Astrocyte (in vitro differentiated cells and primary cell): ENCODE measurements around the gene KIAA1549. TPM values are rescaled to one million over a fixed set of nuclear protein-coding genes. Genes with fewer than 3 reads are reported as not detected.

Experiments used
- DNase-seq: peaks from one replicate; pipeline ENCODE4 v3.0.0-alpha.2; 2010; ENCODE audit warnings: low read depth
- FAIRE-seq: peaks from 2 replicates; lab custom pipeline; 2011; peaks lifted over from hg19 to GRCh38; lab: Jason Lieb, UNC
- H2AFZ ChIP-seq: 2 replicates; pipeline ENCODE4 v1.6.0; 2012; ENCODE audit warnings: low read depth, low read length, inconsistent platforms
- H3K27ac ChIP-seq: 2 replicates; pipeline ENCODE4 v1.5.1; 2011; ENCODE audit warnings: low read depth, low read length, inconsistent platforms
- H3K27me3 ChIP-seq: 2 replicates; pipeline ENCODE4 v1.6.0; 2011; ENCODE audit warnings: low read length, inconsistent platforms; ENCODE audit not compliant: insufficient read depth
- H3K36me3 ChIP-seq: 2 replicates; pipeline ENCODE4 v1.5.1; 2011; ENCODE audit warnings: low read length, inconsistent platforms; ENCODE audit not compliant: insufficient read depth
- H3K4me1 ChIP-seq: 2 replicates; pipeline ENCODE4 v1.5.1; 2011; ENCODE audit warnings: low read length, inconsistent platforms; ENCODE audit not compliant: insufficient read depth
- H3K4me2 ChIP-seq: 2 replicates; pipeline ENCODE4 v1.6.0; 2012; ENCODE audit warnings: low read length, inconsistent platforms
- H3K4me3 ChIP-seq: 2 replicates; pipeline ENCODE4 v1.5.1; 2011; ENCODE audit warnings: low read depth, mild to moderate bottlenecking, low read length, inconsistent platforms; ENCODE audit not compliant: insufficient read depth
- H3K79me2 ChIP-seq: 2 replicates; pipeline ENCODE4 v1.6.0; 2012; ENCODE audit warnings: mild to moderate bottlenecking, low read length, inconsistent platforms; ENCODE audit not compliant: insufficient read depth
- H3K9ac ChIP-seq: 2 replicates; pipeline ENCODE4 v1.6.0; 2012; ENCODE audit warnings: mild to moderate bottlenecking, low read length, inconsistent platforms
- H3K9me3 ChIP-seq: 2 replicates; pipeline ENCODE4 v1.5.1; 2012; ENCODE audit warnings: low read depth, mild to moderate bottlenecking, low read length, inconsistent platforms; ENCODE audit not compliant: insufficient read depth
- H4K20me1 ChIP-seq: 2 replicates; pipeline ENCODE4 v1.6.0; 2012; ENCODE audit warnings: low read length, inconsistent platforms; ENCODE audit not compliant: insufficient read depth
- H3K27ac Mint-ChIP-seq: one replicate; pipeline ENCODE4 v1.8.0; 2021; ENCODE audit warnings: mild to moderate bottlenecking, mixed read lengths; ENCODE audit not compliant: unreplicated experiment
- H3K27me3 Mint-ChIP-seq: one replicate; pipeline ENCODE4 v1.8.0; 2021; ENCODE audit warnings: low read depth, mixed read lengths; ENCODE audit not compliant: unreplicated experiment
- H3K36me3 Mint-ChIP-seq: one replicate; pipeline ENCODE4 v1.8.0; 2021; ENCODE audit warnings: low read depth, mixed read lengths; ENCODE audit not compliant: unreplicated experiment
- H3K4me1 Mint-ChIP-seq: one replicate; pipeline ENCODE4 v1.8.0; 2021; ENCODE audit warnings: low read depth, mixed read lengths; ENCODE audit not compliant: unreplicated experiment
- H3K4me3 Mint-ChIP-seq: one replicate; pipeline ENCODE4 v1.8.0; 2021; ENCODE audit warnings: mild to moderate bottlenecking, moderate library complexity, mixed read lengths; ENCODE audit not compliant: unreplicated experiment
- H3K9me3 Mint-ChIP-seq: one replicate; pipeline ENCODE4 v1.8.0; 2021; ENCODE audit warnings: mild to moderate bottlenecking, mixed read lengths; ENCODE audit not compliant: unreplicated experiment
- EZH2 ChIP-seq: IDR thresholded peaks from 2 replicates; pipeline ENCODE4 v1.6.1; 2012; ENCODE audit warnings: mild to moderate bottlenecking, low read length, inconsistent platforms; ENCODE audit not compliant: insufficient read depth
- total RNA-seq: library from RNA; stranded (reverse); gene quantifications from 2 replicates; pipeline ENCODE4 v1.2.1, GENCODE V29; 2021
- TF ChIP-seq, protein P1 (sequence below): IDR thresholded peaks from 2 replicates; pipeline ENCODE4 v1.5.1; 2011; ENCODE audit warnings: low read depth, mild to moderate bottlenecking, inconsistent platforms, low read length, moderate library complexity; ENCODE audit not compliant: insufficient read depth

Gene KIAA1549
- total RNA-seq, 1 donor from 2014 or later, result 10.3 TPM

DNA sequence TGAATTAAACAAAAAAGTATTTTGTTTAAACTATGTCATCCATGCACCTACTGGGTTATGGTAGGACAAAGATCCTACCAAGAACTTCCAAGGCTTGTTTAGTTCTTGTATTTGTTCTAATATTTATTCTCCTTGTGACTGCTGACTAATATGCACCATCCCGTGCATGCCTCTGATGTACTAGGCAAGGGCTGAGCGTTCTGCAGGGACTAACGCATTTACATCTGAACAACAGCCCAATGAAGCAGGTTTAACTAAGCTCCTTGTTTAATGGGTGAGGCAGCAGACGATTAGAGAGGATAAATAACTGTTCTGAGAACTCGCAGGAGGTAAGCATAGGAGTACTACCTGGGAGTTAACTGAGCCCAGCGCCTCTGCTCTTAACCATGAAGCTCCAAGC is 64.9 kb downstream of the KIAA1549 start:
- Mint-ChIP-seq H3K27ac (no peak overlapping the region), H3K9me3 (peaks cover 8% of the 10 kb centered on the region), H3K36me3 (peaks cover 28% of the 10 kb centered on the region)

DNA sequence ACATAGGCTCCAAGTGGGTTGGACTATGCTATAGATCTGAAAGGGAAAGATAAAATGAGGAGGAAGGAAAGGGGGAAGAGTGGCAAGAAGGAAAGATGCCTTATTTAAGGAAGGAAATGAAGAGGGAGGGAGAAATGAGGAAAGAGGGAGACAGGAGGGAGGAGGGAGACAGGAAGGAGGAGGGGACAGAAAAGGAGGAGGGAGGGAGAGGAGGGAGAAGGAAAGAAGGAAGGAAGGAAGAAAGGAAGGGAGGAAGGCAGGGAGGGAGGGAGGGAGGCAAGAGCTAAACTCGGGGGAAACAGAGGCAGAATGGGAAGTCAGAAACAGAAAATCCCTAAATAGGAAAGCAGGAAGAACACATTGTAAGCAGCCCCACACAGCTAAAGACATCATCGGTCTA is 67.4 kb downstream of the KIAA1549 start:
- Histone ChIP-seq H3K9me3 (no peaks in the 10 kb centered on the region), H3K4me2 (no peak overlapping the region), H3K79me2 (no peaks in the 10 kb centered on the region), H3K4me1 (peaks cover 2% of the 10 kb centered on the region), H3K4me3 (no peak overlapping the region), H4K20me1 (no peaks in the 10 kb centered on the region), H3K27ac (no peak overlapping the region), H3K27me3 (no peaks in the 10 kb centered on the region), H3K9ac (no peak overlapping the region), H3K36me3 (no peaks in the 10 kb centered on the region), H2AFZ (no peak overlapping the region)
- no peak for FAIRE-seq
- Mint-ChIP-seq H3K4me1 (no peaks in the 10 kb centered on the region), H3K36me3 (peaks cover 25% of the 10 kb centered on the region), H3K9me3 (peaks cover 8% of the 10 kb centered on the region), H3K27me3 (peaks cover 3% of the 10 kb centered on the region), H3K27ac (no peak overlapping the region), H3K4me3 (no peak overlapping the region)
- no peak for TF ChIP-seq EZH2
- TF ChIP-seq, protein P1, sequence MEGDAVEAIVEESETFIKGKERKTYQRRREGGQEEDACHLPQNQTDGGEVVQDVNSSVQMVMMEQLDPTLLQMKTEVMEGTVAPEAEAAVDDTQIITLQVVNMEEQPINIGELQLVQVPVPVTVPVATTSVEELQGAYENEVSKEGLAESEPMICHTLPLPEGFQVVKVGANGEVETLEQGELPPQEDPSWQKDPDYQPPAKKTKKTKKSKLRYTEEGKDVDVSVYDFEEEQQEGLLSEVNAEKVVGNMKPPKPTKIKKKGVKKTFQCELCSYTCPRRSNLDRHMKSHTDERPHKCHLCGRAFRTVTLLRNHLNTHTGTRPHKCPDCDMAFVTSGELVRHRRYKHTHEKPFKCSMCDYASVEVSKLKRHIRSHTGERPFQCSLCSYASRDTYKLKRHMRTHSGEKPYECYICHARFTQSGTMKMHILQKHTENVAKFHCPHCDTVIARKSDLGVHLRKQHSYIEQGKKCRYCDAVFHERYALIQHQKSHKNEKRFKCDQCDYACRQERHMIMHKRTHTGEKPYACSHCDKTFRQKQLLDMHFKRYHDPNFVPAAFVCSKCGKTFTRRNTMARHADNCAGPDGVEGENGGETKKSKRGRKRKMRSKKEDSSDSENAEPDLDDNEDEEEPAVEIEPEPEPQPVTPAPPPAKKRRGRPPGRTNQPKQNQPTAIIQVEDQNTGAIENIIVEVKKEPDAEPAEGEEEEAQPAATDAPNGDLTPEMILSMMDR, result no peak
- DNase-seq, result no peak

More for the DNA sequence above, 64.9 kb downstream of the KIAA1549 start:
- Mint-ChIP-seq H3K27me3 (peaks cover 3% of the 10 kb centered on the region), H3K4me1 (peaks cover 6% of the 10 kb centered on the region), H3K4me3 (no peak overlapping the region)
- no peak overlapping the region for H2AFZ ChIP-seq
- H4K20me1 ChIP-seq, result no peaks in the 10 kb centered on the region
- H3K9ac ChIP-seq, result no peak overlapping the region
- no peak overlapping the region for H3K27ac ChIP-seq
- H3K4me1 ChIP-seq, result peaks cover 12% of the 10 kb centered on the region
- H3K9me3 ChIP-seq, result no peaks in the 10 kb centered on the region
- FAIRE-seq (no peak), DNase-seq (no peak)
- H3K79me2 ChIP-seq, result no peaks in the 10 kb centered on the region
- TF ChIP-seq EZH2, result no peak
- TF ChIP-seq, protein P1, result no peak
- H3K4me3 ChIP-seq, result no peak overlapping the region
- H3K36me3 ChIP-seq, result no peaks in the 10 kb centered on the region
- H3K27me3 ChIP-seq, result no peaks in the 10 kb centered on the region
- H3K4me2 ChIP-seq, result no peak overlapping the region

DNA sequence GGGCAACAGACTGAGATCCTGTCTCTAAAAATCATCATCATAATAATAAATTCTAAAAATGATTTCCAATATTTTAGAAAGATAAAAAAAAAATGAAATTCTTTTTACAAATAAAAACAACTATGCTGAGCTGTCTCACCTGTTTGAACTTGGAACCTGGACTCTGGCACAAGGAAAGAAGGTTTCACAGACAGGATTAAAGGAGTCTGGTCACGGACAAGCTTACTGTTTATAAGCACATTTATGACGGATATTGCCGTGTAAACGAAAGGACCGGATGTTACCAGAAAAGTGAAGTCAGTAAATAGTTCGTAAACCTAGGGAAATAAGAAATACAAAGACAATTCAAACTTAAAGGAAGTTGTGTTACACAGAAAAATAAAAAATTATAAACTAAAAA is 70.2 kb downstream of the KIAA1549 start:
- Histone ChIP-seq H3K9me3 (no peaks in the 10 kb centered on the region), H3K27me3 (no peaks in the 10 kb centered on the region), H3K36me3 (no peaks in the 10 kb centered on the region), H2AFZ (no peak overlapping the region), H3K27ac (no peak overlapping the region), H3K4me3 (no peak overlapping the region), H4K20me1 (no peaks in the 10 kb centered on the region), H3K79me2 (no peaks in the 10 kb centered on the region), H3K4me1 (no peaks in the 10 kb centered on the region), H3K4me2 (no peak overlapping the region), H3K9ac (no peak overlapping the region)
- Mint-ChIP-seq H3K36me3 (peaks cover 8% of the 10 kb centered on the region), H3K9me3 (peaks cover 3% of the 10 kb centered on the region), H3K27me3 (peaks cover 3% of the 10 kb centered on the region), H3K4me1 (no peaks in the 10 kb centered on the region), H3K27ac (no peak overlapping the region), H3K4me3 (no peak overlapping the region)
- TF ChIP-seq EZH2, result no peak
- TF ChIP-seq, protein P1, result no peak
- FAIRE-seq (no peak), DNase-seq (no peak)
